Right ventricle myocardium inferior (tissue), 1 donor: ENCODE measurements around the gene PRRC1. TPM values are rescaled to one million over a fixed set of nuclear protein-coding genes. Genes with fewer than 3 reads are reported as not detected.
A peak's percentile ranks its signal among the peaks of the same experiment; 100 is the strongest.
"Not testable (repeated sequence)": the region's sequence is repeated elsewhere in the genome, so short reads cannot be mapped to it uniquely, and the experiment has no call there.

ENCODE experiments used
- ATAC-seq: fragments of 200-7000 bp; cut with Tn5 transposase; one replicate; pipeline ENCODE4 v1.9.1; 2020; ENCODE audit warnings: mild to moderate bottlenecking, moderate library complexity
- DNase-seq: peaks from one replicate; pipeline ENCODE4 v3.0.0; 2021; ENCODE audit errors: missing footprints
- intact Hi-C: fragments of 100-400 bp; cut with DNase I; formaldehyde crosslinking; loops from one replicate; pipeline ENCODE4 v1.11.0; 2022
- total RNA-seq: library from RNA; stranded (reverse); fragmentation: NEBNext Ultra II Directional; extraction: Animal tissue kit (Norgen Biotek cat#: 25700); gene quantifications from one replicate; pipeline ENCODE4 v1.2.1, GENCODE V29; 2021
- donor health status: DM: no; HTN: yes; CAD: no; lungs with severe emphysema.

The PRRC1 gene
- total RNA-seq, 1 donor from 2014 or later: 20.3 TPM

- DNase-seq, ATAC-seq: not testable (repeated sequence)
- intact Hi-C loops: loop anchor here (10.0 kb wide), 2 partner anchors 155 to 185 kb away; no protein-coding TSS in a partner anchor
Measured at GRCh38 chr5:127569471-127569870, 52.0 kb downstream of the PRRC1 start.

- ATAC-seq (no peak), DNase-seq (no peak)
- intact Hi-C loops: no loop called here
Measured at GRCh38 chr5:127571314-127572131, 54.1 kb downstream of the PRRC1 start.

- intact Hi-C loops: no loop called here
- ATAC-seq (no peak), DNase-seq (no peak)
Measured at GRCh38 chr5:127572930-127573329, 55.5 kb downstream of the PRRC1 start.

- intact Hi-C loops: no loop called here
- DNase-seq: no peak
- ATAC-seq: no peak
Measured at GRCh38 chr5:127574852-127575679, 57.6 kb downstream of the PRRC1 start.

GRCh38 chr5:127577458-127577857 lies 60.0 kb downstream of the PRRC1 start:
- no peak for ATAC-seq
- intact Hi-C loops: no loop called here
- no peak for DNase-seq

- DNase-seq (no peak), ATAC-seq (no peak)
- intact Hi-C loops: no loop called here
Measured at GRCh38 chr5:127580731-127581130, 63.3 kb downstream of the PRRC1 start.

GRCh38 chr5:127581450-127581849 lies 64.0 kb downstream of the PRRC1 start:
- DNase-seq (no peak), ATAC-seq (no peak)
- intact Hi-C loops: no loop called here

GRCh38 chr5:127582773-127583370 lies 65.4 kb downstream of the PRRC1 start:
- DNase-seq (no peak), ATAC-seq (peak; percentile 72)
- intact Hi-C loops: no loop called here

- ATAC-seq (no peak), DNase-seq (no peak)
- intact Hi-C loops: no loop called here
Measured at GRCh38 chr5:127583866-127584265, 66.4 kb downstream of the PRRC1 start.

GRCh38 chr5:127585661-127586060 lies 68.2 kb downstream of the PRRC1 start:
- ATAC-seq (no peak), DNase-seq (no peak)
- intact Hi-C loops: no loop called here

- DNase-seq (no peak), ATAC-seq (no peak)
- intact Hi-C loops: no loop called here
Measured at GRCh38 chr5:127586066-127586770, 68.8 kb downstream of the PRRC1 start.

GRCh38 chr5:127586811-127587210 lies 69.4 kb downstream of the PRRC1 start:
- ATAC-seq: no peak
- intact Hi-C loops: no loop called here
- no peak for DNase-seq

- DNase-seq (no peak), ATAC-seq (no peak)
- intact Hi-C loops: no loop called here
Measured at GRCh38 chr5:127587246-127587917, 69.9 kb downstream of the PRRC1 start.

- intact Hi-C loops: no loop called here
- DNase-seq (no peak), ATAC-seq (no peak)
Measured at GRCh38 chr5:127588368-127588767, 70.9 kb downstream of the PRRC1 start.

- ATAC-seq: no peak
Measured at GRCh38 chr5:127589309-127590030, 72.0 kb downstream of the PRRC1 start.

GRCh38 chr5:127590156-127590722 lies 72.8 kb downstream of the PRRC1 start:
- DNase-seq (no peak), ATAC-seq (no peak)
- intact Hi-C loops: no loop called here

More at GRCh38 chr5:127589309-127590030, 72.0 kb downstream of the PRRC1 start:
- DNase-seq: no peak
- intact Hi-C loops: no loop called here
